NCI-H1436 (cell line): ENCODE results near the gene SMAD9.

ENCODE experiments used
- DNase-seq: peaks from one replicate; lab custom pipeline; 2025; lab: John Stamatoyannopoulos, UW

The SMAD9 gene

GRCh38 chr13:36919833-36920615 is at the start of gene SMAD9:
Gene SMAD9, minus strand, starts transcription at chr13:36920238. Its CDS starts 40,549 bp downstream, at chr13:36879689.
- no peak for DNase-seq

- DNase-seq: no peak
Observed at GRCh38 chr13:36966404-36966803, 46.4 kb upstream of the SMAD9 start.

GRCh38 chr13:36965767-36966166 is 45.7 kb upstream of the SMAD9 start:
- no peak for DNase-seq

- no peak for DNase-seq
Observed at GRCh38 chr13:36959456-36960116, 39.5 kb upstream of the SMAD9 start.

GRCh38 chr13:36954542-36954941 is 34.5 kb upstream of the SMAD9 start:
- DNase-seq: no peak

GRCh38 chr13:36950920-36951319 is 30.9 kb upstream of the SMAD9 start:
- DNase-seq: no peak

- no peak for DNase-seq
Observed at GRCh38 chr13:36950330-36950729, 30.3 kb upstream of the SMAD9 start.

- DNase-seq: no peak
Observed at GRCh38 chr13:36945078-36945477, 25.0 kb upstream of the SMAD9 start.

GRCh38 chr13:36925603-36926002 is 5.6 kb upstream of the SMAD9 start:
- DNase-seq: no peak

GRCh38 chr13:36924001-36924400 is 4.0 kb upstream of the SMAD9 start:
- DNase-seq: no peak

- no peak for DNase-seq
Observed at GRCh38 chr13:36921631-36922301, 1.7 kb upstream of the SMAD9 start.

GRCh38 chr13:36920616-36921185 is 663 bp upstream of the SMAD9 start:
- DNase-seq: no peak

GRCh38 chr13:36919171-36919832 is 736 bp downstream of the SMAD9 start:
- DNase-seq: no peak

GRCh38 chr13:36918246-36919131 is 1.5 kb downstream of the SMAD9 start:
- DNase-seq: no peak

GRCh38 chr13:36917311-36917710 is 2.7 kb downstream of the SMAD9 start:
- DNase-seq: no peak

GRCh38 chr13:36915896-36916640 is 4.0 kb downstream of the SMAD9 start:
- no peak for DNase-seq

- no peak for DNase-seq
Observed at GRCh38 chr13:36915106-36915505, 4.9 kb downstream of the SMAD9 start.

GRCh38 chr13:36914648-36915047 is 5.4 kb downstream of the SMAD9 start:
- DNase-seq: no peak

GRCh38 chr13:36913463-36913862 is 6.6 kb downstream of the SMAD9 start:
- no peak for DNase-seq

- DNase-seq: no peak
Observed at GRCh38 chr13:36912973-36913372, 7.1 kb downstream of the SMAD9 start.
